ENCODE results near the gene USP43. TPM values are rescaled to one million over a fixed set of nuclear protein-coding genes. Genes with fewer than 3 reads are reported as not detected.

Gene USP43
- total RNA-seq, 4 donors from 2014 or later = 0.07 TPM; not detected in 3

DNA sequence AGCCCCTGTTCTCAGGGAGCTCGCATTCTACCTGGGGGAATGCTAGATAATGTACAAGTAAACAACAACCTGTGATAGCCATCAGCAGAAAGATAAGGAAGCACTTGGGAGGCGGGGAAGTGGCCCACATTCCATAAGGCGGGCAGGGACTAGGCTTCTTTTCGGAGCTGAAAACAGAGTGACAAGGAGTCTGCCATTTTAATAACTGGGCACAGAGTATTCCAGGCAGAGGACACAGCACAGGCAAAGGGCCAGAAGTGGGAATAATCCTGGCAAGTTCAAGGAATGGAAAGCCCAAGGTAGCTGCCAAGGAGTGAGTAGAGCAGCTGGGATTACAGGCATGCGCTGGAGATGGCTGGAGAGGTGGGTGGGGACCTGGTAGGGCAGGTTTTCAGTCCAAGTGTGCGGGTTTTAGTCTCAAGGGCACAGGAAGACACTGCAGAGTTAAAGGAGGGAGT, 24.3 kb downstream of the USP43 start:
- Histone ChIP-seq H3K27ac (no peak overlapping the region), H3K27me3 (peaks cover 0 to 4% (median 3%) of the 10 kb centered on the region in 3 donors), H3K9me3 (no peaks in the 10 kb centered on the region), H3K4me3 (no peak overlapping the region), H3K4me1 (no peaks in the 10 kb centered on the region), H3K36me3 (no peaks in the 10 kb centered on the region)
- TF ChIP-seq CTCF (IDR thresholded peaks at IDR 0.05 in 4 of 5, conservative IDR thresholded peaks at IDR 0.05 in 1 of 5) = no peak
- TF ChIP-seq POLR2A (IDR thresholded peaks at IDR 0.05) = no peak
- DNase-seq = no peak
- in situ Hi-C loops (cut with MboI; ENCODE audit: low sequenced_read_pairs in 4 of 4) = no loop called here
- intact Hi-C loops (cut with DNase I; ENCODE audit: low total_unique reads) = no loop called here
- no peak for ATAC-seq

GRCh38 chr17:9670596-9670995, 25.3 kb downstream of the USP43 start:
- Histone ChIP-seq H3K9me3 (no peaks in the 10 kb centered on the region), H3K4me3 (no peak overlapping the region), H3K27ac (no peak overlapping the region), H3K36me3 (no peaks in the 10 kb centered on the region), H3K27me3 (peaks cover 0 to 3% (median 1%) of the 10 kb centered on the region in 3 donors), H3K4me1 (no peaks in the 10 kb centered on the region)
- no peak for DNase-seq
- TF ChIP-seq POLR2A (IDR thresholded peaks at IDR 0.05) (no peak), CTCF (IDR thresholded peaks at IDR 0.05 in 4 of 5, conservative IDR thresholded peaks at IDR 0.05 in 1 of 5) (no peak)
- in situ Hi-C loops (cut with MboI; ENCODE audit: low sequenced_read_pairs in 4 of 4) (no loop called here), intact Hi-C loops (cut with DNase I; ENCODE audit: low total_unique reads) (no loop called here)
- ATAC-seq = no peak

- Histone ChIP-seq H3K4me3 (no peak overlapping the region), H3K36me3 (no peaks in the 10 kb centered on the region), H3K9me3 (no peaks in the 10 kb centered on the region), H3K4me1 (no peaks in the 10 kb centered on the region), H3K27me3 (peaks cover 0 to 3% (median 0%) of the 10 kb centered on the region in 3 donors), H3K27ac (no peak overlapping the region)
- in situ Hi-C loops (cut with MboI; ENCODE audit: low sequenced_read_pairs in 4 of 4) (no loop called here), intact Hi-C loops (cut with DNase I; ENCODE audit: low total_unique reads) (no loop called here)
- DNase-seq (no peak), ATAC-seq (no peak)
- TF ChIP-seq CTCF (IDR thresholded peaks at IDR 0.05 in 4 of 5, conservative IDR thresholded peaks at IDR 0.05 in 1 of 5) = no peak
- TF ChIP-seq POLR2A (IDR thresholded peaks at IDR 0.05) = no peak
These were observed 26.2 kb downstream of the USP43 start for GRCh38 chr17:9671559-9671958.

DNA sequence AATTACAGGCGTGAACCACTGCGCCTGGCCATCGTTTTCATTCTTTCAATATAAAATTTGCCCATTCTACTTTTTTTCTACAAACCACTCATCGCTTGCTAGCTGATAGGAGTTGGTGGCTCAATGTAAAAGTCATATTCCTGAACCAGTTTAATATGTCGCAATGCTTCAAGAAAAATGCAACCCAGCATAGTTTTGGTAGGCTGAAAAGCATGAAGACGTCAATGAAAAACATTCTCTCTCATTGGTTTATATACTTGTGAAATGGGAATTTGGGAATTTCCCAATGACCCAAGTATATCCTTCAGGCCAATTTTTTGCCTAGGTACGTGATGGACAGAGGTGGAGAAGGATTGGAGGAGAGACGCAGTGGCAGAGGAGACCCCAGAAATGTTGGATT, 26.9 kb downstream of the USP43 start:
- no peak overlapping the region for H3K4me3 ChIP-seq
- intact Hi-C loops (cut with DNase I; ENCODE audit: low total_unique reads) (no loop called here), in situ Hi-C loops (cut with MboI; ENCODE audit: low sequenced_read_pairs in 4 of 4) (no loop called here)
- DNase-seq (no peak), ATAC-seq (no peak)
- no peaks in the 10 kb centered on the region for H3K36me3 ChIP-seq
- H3K27ac ChIP-seq = no peak overlapping the region
- H3K9me3 ChIP-seq = no peaks in the 10 kb centered on the region
- peaks cover 0 to 3% (median 0%) of the 10 kb centered on the region in 3 donors for H3K27me3 ChIP-seq
- TF ChIP-seq POLR2A (IDR thresholded peaks at IDR 0.05) = no peak
- no peak for TF ChIP-seq CTCF (IDR thresholded peaks at IDR 0.05 in 4 of 5, conservative IDR thresholded peaks at IDR 0.05 in 1 of 5)
- no peaks in the 10 kb centered on the region for H3K4me1 ChIP-seq

- Histone ChIP-seq H3K27ac (no peak overlapping the region), H3K4me1 (no peaks in the 10 kb centered on the region), H3K36me3 (no peaks in the 10 kb centered on the region), H3K9me3 (no peaks in the 10 kb centered on the region), H3K27me3 (peaks cover 0 to 3% (median 0%) of the 10 kb centered on the region in 3 donors), H3K4me3 (no peak overlapping the region)
- in situ Hi-C loops (cut with MboI; ENCODE audit: low sequenced_read_pairs in 4 of 4) = no loop called here
- DNase-seq = no peak
- intact Hi-C loops (cut with DNase I; ENCODE audit: low total_unique reads) = no loop called here
- ATAC-seq = no peak
- no peak for TF ChIP-seq CTCF (IDR thresholded peaks at IDR 0.05 in 4 of 5, conservative IDR thresholded peaks at IDR 0.05 in 1 of 5)
- no peak for TF ChIP-seq POLR2A (IDR thresholded peaks at IDR 0.05)
These were observed 27.4 kb downstream of the USP43 start for GRCh38 chr17:9672691-9673090.
